K562 (cell line): ENCODE data around the gene ZBTB24.

Source experiments
- CHD2 ChIP-seq: IDR thresholded peaks from 2 replicates; pipeline ENCODE4 v1.6.1; 2011; ENCODE audit warnings: low read depth, low read length
- ETS1 ChIP-seq: conservative IDR thresholded peaks from 2 replicates; pipeline ENCODE4 v1.6.1; 2011; ENCODE audit warnings: low read depth, mild to moderate bottlenecking, low read length; ENCODE audit not compliant: control insufficient read depth
- EZH2 ChIP-seq: IDR thresholded peaks from 2 replicates; pipeline ENCODE4 v1.6.1; 2012; ENCODE audit warnings: low read depth, mild to moderate bottlenecking, inconsistent platforms, low read length, borderline replicate concordance
- KDM4B ChIP-seq, 2 experiments: fragments of 450-650 bp in 1 of 2; sonication (generic) in 1 of 2; IDR thresholded peaks; 2 replicates each; pipeline ENCODE4 v1.6.1; 2016 to 2017; ENCODE audit warnings: borderline replicate concordance in 2 of 2, antibody characterized with exemption in 1 of 2, low read depth in 1 of 2, mild to moderate bottlenecking in 1 of 2
- PHB ChIP-seq: fragments of 250-450 bp; sonication (Bioruptor Pico); IDR thresholded peaks from 2 replicates; pipeline ENCODE4 v1.5.0; 2021
- RAD21 ChIP-seq, 2 experiments: fragments of 250-450 bp in 1 of 2; fragments of 450-650 bp in 1 of 2; sonication (Bioruptor Pico) in 1 of 2; formaldehyde crosslinking in 1 of 2; IDR thresholded peaks in 1 of 2; conservative IDR thresholded peaks in 1 of 2; 2 replicates each; pipeline versions ENCODE4 v1.4.0 to v1.8.0; 2020 to 2022; ENCODE audit warnings: mild to moderate bottlenecking in 2 of 2, moderate library complexity in 1 of 2
- RBM34 ChIP-seq: fragments of 200-400 bp; formaldehyde crosslinking; IDR thresholded peaks from 2 replicates; pipeline ENCODE4 v1.6.1; 2018; ENCODE audit warnings: low read length, borderline replicate concordance; ENCODE audit not compliant: insufficient read depth
- SIN3A ChIP-seq, 2 experiments: fragments of 150-350 bp in 1 of 2; IDR thresholded peaks; 2 replicates each; pipeline ENCODE4 v1.6.1; 2011 to 2016; ENCODE audit warnings: borderline replicate concordance in 2 of 2, low read depth in 2 of 2, low read length in 2 of 2, mild to moderate bottlenecking in 2 of 2, moderate library complexity in 2 of 2; ENCODE audit not compliant: control insufficient read depth in 1 of 2
- ZC3H4 ChIP-seq: sonication (generic); formaldehyde crosslinking; IDR thresholded peaks from 2 replicates; pipeline ENCODE4 v1.9.0; 2021; ENCODE audit warnings: missing genetic modification reagents, borderline replicate concordance
- ZKSCAN8 ChIP-seq: fragments of 200-800 bp; sonication (Bioruptor generic); IDR thresholded peaks from 2 replicates; pipeline ENCODE4 v1.6.1; 2016; ENCODE audit warnings: missing genetic modification characterization, missing compliant biosample characterization
- TF ChIP-seq, protein P1 (sequence below), 3 experiments: IDR thresholded peaks in 2 of 3; conservative IDR thresholded peaks in 1 of 3; 2 replicates each; pipeline ENCODE4 v1.5.1; 2011 to 2012; ENCODE audit warnings: low read length in 3 of 3, mild to moderate bottlenecking in 3 of 3, control low read depth in 2 of 3, improper control_type of control experiment in 1 of 3, inconsistent platforms in 1 of 3, low read depth in 1 of 3, mixed read lengths in 1 of 3, moderate library complexity in 1 of 3; ENCODE audit not compliant: insufficient read depth in 2 of 3

DNA sequence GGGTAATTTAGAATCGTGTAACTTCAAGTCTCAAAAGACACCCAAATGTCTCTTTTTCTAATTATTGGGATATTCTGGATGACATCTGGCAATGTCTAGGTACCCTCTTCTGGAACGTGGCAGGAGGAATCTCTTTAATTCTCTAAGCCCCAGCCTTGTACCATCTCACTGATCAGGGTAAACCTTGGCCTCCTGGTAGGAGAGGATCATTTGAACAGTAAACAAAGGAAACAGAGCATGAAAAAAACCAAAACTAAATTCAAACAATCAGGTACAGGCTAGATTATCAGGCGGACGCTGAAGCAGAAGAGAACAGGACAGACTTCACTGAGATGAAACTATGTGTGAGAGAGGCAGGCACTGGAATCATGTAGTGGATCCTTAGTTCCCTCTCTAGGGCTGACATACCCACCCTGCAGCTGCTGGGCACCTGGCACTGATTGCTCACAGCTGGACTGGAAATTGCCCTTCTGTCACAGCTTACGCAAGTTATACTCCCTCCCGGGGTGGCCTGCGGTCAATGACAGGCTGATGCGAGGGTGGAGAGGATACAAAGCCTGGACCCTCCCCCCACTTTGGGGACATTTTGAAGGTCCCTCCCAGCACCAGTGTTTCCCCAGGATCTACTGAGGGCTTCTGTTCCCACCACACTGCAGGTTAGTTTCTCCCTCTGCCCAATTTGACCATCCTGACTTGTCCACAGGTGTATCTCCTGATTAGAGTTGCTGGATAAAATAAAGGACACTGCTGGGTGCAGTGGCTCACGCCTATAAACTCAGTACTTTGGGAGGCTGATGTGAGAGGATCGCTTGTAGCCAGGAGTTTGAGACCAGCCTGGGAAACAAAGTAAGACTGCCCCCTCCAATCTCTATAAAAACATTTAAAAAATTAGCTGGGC, 20.6 kb upstream of the ZBTB24 start:
- TF ChIP-seq SIN3A (IDR thresholded peaks at IDR 0.05; ENCODE audit: borderline replicate concordance in 2 of 2, control insufficient read depth in 1 of 2, low read depth in 2 of 2, low read length in 2 of 2) (no peak), CHD2 (no peak), ETS1 (no peak), ZKSCAN8 (CRISPR knock-in tag) (no peak), RBM34 (no peak), PHB (CRISPR knock-in tag) (no peak), RAD21 (CRISPR knock-in tag; conservative IDR thresholded peaks at IDR 0.05 in 1 of 2, IDR thresholded peaks at IDR 0.05 in 1 of 2) (no peak), ZC3H4 (CRISPR knock-in tag) (no peak), EZH2 (no peak), KDM4B (IDR thresholded peaks at IDR 0.05; ENCODE audit: borderline replicate concordance in 2 of 2, low read depth in 1 of 2) (no peak)
- TF ChIP-seq, protein P1, sequence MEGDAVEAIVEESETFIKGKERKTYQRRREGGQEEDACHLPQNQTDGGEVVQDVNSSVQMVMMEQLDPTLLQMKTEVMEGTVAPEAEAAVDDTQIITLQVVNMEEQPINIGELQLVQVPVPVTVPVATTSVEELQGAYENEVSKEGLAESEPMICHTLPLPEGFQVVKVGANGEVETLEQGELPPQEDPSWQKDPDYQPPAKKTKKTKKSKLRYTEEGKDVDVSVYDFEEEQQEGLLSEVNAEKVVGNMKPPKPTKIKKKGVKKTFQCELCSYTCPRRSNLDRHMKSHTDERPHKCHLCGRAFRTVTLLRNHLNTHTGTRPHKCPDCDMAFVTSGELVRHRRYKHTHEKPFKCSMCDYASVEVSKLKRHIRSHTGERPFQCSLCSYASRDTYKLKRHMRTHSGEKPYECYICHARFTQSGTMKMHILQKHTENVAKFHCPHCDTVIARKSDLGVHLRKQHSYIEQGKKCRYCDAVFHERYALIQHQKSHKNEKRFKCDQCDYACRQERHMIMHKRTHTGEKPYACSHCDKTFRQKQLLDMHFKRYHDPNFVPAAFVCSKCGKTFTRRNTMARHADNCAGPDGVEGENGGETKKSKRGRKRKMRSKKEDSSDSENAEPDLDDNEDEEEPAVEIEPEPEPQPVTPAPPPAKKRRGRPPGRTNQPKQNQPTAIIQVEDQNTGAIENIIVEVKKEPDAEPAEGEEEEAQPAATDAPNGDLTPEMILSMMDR (IDR thresholded peaks at IDR 0.05 in 2 of 3, conservative IDR thresholded peaks at IDR 0.05 in 1 of 3; ENCODE audit: insufficient read depth in 2 of 3, low read depth in 1 of 3, low read length in 3 of 3) = no peak
